Glomerular visceral epithelial cell (primary cell): Measurements from ENCODE around the gene GLDN.

Source experiments
- DNase-seq: peaks from one replicate; pipeline ENCODE4 v3.0.0-alpha.2; 2016; ENCODE audit errors: extremely low spot score

The GLDN gene

DNA sequence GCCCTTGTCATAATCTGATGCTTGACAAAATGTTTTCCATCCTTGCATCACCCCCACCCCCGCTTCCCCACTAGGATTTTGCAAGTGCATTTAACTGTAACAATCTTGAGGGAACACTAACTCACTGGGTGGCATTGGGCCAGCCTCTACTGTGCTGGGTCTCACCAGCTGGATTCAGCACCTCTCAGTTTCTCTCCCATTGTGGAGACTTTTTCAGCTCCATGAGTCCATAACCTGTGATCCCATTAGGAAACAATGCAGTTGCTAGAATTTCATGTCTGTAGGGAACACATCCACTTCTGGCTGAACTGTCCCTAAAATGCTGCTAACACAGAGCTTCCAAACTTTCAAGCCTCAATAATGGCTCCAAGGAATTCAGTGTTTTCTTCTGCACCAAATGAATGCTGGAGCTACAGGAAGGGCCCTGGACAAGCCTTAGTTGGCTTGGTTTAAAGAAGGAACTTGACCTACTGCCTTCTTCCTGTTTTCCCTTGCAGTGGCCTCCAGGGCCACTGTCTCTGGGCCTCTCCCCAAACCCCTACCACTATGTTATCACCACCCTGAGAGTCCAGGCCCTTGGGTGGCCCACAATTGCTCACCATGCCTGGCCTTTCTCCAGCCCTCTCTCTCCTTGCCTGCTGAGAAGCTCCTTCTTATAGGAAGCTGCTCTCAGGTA, 18.7 kb upstream of the GLDN start:
- no peak for DNase-seq

DNA sequence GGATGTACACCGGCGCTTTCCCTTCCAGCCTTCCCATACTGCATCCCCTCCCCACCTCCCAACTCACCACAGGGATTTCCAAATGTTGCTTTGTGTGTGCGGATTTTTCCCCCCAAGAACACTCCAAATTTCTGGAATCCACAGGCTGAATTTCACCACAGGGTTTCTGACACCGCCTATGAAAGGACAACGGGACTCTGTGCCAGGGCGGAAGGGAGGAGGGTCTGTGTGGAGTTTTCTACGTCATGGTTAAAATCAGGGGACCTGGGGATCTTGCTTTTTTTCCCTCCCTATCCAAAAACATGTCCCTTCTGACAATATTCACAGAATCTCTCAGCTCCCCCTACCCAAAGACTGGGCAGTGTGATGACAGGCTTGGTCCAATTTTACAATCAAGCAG, 17.7 kb upstream of the GLDN start:
- no peak for DNase-seq

DNA sequence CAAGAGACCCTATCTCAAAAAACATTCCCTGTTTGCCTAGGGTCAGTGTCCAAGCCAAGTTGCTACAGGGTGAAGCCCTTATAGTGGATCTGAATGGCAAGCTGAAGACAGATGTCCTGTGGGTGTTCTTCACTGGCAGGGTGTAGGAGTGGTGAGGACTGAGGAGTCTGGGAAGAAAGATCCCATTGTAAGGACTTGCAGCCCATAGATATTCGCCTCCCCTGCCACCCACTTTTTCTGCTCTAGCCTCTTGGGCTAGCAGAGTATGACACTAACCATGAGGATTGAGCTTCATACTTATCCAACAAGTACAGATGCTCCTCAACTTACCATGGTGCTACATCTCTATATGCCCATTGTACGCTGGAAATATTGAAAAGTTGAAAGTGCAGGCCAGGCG, 16.3 kb upstream of the GLDN start:
- DNase-seq = no peak

DNA sequence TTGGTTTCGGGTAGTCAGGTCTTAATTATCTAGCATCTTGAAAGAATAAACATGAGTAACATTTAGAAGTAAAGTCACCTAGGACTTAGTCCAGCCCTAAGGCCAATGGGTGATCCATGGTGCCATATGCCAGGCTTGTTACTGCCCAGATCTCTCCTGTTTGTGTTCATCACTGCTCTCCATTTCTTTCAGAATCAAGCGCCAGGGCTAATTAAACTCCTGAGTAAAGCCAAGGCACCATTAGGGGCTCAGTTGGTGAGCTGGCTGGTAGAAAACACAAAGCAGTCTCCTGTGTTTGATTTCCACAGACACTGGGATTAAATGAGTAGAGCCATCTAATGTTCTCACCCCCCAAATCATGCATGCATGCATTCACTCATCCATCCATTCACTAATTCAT, 14.4 kb upstream of the GLDN start:
- DNase-seq = no peak

DNA sequence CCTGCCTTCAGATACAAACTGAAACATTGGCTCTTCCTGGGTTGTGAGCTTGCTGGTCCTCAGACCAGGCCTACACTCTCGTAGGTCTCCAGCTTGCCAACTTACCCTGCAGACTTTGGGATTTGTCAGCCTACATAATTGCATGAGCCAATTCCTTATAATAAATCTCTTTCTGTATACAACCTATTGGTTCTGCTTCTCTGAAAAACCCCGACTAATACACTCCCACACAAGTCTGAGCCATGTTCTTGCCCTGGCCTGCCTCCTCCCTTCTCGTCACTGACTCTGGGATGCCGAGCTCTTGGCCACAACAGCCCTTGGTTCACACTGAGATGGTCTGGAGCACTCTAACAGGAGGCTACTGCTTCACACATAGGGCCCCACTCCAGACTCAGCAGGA, 12.5 kb upstream of the GLDN start:
- no peak for DNase-seq

DNA sequence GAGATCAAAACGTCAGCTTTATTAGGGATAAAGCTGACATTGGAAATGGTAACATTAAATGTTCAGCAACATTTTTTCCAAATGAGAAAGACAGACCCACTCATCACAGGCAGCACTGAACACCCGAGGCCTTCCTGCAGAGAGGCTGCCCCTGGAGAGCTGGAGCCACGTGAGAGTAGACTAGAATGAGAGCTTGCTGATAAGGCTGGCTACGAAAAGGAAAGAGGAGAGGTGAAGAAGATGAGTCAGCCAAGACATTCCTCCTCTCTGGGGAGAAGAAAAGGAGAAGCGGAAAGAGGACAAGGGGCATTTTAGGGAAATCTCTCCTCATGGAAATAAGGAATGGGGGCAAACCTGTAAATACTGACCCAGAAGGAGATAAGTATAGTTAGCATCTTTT, 10.3 kb upstream of the GLDN start:
- no peak for DNase-seq

DNA sequence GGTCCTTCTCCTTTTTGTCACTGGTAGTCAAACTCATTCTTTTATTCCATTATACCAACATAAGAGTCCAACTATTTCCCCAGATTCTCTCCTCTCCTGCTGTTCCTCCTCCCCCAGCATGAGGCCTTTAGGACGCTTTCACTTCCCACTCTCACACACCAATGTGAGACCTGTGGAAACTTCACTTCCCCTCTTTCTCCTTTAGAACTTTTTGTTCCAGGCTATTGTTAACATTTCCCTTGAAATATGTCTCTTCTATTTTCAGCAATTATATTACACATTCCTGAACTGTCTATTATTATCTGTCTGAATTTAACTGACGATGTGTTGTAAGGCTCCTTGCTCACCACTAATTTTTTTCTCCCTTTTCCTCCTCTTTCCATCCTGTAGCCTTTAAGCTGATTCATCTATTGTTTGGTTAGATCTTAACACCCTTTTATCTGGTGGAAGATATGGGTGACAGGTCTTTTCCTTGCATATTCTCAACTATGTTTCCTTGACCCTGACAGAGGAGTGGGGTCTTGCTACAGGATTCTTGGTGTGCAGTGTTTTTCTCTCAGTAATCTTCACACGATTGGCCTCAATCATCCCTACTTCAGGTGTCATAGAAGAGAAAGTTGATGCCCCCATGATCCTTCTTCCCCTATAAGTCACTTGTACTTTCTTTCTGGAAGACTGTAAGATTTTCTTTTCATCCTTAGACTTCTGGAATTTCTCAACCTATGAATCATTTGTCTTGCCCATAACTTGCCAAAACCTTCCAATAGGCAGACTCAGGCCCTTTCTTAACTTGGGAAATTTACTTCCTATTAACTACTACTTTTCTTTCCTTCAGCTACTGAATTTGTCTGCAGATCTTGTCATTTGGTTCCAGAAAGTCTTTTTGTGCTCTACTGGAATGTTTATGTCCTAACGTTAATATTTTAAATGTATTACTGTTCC, 9.0 kb upstream of the GLDN start:
- DNase-seq = no peak

DNA sequence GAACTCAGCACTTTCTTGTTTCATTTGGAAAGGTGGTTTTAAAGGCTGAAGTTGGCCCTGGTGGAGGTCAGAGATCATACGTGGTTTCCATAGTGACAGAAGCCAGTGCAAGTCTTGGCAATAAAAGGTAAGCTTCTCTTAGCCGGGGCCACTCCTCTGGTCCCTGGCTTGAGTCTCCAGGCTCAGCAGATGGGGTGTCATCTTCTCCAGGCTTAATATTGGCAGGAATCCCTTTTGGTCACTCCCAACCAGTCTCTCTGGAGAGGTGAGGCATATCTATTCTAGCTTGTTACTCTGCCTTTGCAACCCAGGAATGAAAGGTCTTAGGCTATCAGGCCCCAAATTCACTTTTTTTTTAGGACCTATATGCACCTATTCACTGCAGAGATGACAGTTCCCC, 7.9 kb upstream of the GLDN start:
- no peak for DNase-seq

DNA sequence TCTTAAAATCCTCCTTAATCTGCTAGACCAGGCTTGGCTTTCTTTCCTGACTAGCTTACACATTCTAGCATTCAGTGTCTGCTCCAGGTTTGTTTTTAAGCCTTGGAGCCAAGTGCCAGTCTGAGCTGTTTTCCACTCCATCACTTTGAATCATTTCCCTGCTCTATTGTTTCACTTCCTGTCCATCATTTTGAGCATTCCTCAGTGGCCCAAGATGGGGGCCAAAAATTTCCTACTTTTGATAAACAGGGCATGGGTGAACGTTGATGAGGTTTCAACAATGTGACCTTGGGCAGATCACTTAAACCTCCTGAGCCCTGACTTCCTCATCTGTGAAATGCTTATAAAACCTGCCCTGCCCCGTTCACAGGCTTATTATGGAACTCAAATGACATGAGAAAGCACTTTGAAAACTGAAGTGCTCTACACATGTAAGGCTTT, 7.4 kb upstream of the GLDN start:
- no peak for DNase-seq

DNA sequence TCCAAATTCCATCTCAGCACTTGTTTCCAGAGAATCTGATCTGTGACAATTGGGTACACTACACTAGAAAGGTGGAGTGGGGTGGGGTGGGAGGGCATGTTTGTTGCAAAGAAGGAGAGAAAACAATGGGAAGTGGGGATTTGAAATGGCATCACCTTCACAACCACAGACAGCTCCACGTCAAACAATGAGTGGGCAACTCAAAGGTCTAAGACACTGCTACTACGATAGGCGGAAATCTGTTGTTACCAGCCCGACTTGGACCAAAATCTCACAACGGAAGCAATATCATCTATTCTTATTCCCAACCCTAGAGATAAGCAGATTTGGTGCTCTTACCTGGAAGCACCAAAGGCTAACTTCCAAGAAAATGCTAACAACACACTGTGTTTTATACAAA, 6.4 kb upstream of the GLDN start:
- no peak for DNase-seq

DNA sequence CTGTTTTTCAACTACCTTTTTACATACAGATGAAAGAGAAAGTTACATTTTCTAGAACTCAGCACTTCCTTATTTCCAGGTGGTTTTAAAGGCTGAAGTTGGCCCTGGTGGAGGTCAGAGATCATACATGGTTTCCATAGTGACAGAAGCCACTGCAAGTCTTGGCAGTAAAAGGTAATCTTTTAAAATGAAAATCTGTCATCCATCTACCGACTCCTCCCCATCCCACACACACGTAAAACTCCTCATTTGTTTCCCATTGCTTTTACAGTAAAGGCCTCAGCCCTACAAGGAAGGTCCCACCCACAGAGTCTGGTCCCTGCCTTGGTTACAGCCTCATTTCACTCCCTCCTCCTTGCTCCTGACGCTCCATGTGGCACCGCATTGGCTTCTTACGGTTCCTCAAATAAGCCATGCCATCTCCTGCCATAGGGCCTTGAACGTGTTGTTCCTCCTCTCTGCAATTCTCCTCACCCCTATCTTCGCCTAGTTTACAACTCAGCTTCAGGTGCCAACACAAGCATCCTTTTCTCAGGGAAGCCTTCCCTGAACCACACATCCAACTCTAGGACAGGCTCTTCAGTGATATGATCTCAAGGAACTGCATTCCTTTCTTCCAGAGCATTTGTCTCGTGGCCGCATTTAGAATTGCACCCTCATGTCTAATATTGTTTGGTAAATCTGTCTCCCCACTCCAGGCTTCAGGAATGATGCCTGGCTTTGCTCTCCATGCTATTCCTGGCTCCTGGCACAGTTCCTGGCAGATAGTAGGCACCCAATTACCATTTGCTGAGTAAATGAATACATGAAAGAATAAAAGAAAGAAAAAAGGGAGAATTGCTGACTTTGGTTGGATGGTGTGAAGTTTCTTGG, 5.7 kb upstream of the GLDN start:
- no peak for DNase-seq

DNA sequence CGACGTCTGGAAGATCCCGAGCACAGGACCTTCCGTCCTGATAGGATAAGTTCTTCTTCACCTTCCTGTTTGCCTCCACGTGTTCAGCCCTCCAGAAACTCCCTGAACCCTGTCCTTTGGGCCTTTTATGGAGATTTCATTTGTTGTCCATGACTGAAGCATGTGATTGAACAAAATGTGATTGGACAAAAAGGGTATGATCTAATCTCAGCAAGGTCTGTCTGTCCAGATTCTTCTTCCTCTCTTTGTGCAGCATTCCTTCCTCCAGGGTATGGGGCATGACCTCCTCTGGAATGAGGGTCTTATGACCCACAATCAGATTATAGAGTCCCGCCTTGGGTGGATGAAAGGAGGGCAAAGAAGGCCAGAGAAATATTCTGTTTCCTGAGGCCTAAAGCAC, 3.0 kb upstream of the GLDN start, which contains the start of gene CYP19A1:
Gene CYP19A1 (minus strand): TSS at position 101 of the 400 bp plus-strand sequence. CDS start 95,684 bp downstream, outside the sequence.
- DNase-seq = no peak

DNA sequence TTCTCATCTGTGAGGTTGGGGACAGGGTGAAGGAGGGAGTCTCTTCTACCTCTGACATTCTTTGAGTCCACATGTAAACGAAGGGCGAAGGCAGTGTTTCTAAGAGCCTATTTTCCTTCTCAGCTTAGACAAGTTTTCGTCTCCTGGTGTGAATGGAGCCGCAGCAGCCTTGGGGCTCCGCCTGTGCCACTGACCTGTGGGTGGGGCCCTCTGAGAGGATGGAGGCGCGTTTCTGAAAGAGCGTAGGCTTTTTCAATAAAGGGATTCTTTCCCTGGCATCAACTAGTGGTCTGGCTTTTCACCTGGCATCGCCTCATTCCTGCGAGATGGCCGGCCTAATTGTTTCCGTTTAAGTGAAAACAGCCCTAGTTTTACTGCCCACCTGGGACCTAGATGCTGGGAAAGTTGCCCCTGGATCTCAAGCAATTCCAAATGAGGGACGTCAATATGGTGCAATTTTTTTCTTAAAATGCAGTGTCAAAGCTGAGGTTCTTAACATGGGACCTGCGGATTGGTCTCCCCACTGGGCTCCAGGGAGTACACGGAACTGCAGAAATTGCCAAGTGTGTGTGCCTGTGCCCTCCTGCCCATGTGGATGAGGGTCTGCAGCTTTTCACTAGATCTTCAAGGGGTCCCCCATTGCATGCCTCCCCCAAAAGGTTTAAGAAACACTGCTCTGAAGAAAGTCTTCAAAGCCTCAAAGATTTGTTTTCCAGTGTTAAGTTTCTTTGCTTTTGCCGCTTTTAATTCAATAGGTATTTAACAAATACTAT, 958 bp downstream of the GLDN start:
- no peak for DNase-seq

DNA sequence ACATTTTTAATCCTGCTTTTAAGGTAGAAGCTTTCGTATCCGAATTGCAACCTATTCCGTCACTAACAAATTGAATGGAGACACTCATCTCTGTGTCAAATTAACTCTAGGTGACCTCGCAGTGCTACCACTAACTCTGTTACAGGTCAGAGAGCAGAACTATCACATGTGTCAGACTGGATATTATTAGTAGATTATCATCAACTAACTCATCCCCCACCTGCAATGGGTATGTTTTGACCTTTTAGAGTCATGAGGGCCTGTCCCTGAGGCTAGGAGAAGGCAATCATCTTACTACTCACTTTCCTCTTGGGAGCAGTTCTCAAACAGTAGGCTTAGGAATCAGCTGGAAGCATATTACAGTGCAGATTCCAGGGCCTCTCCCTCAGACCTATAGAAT, 2.0 kb downstream of the GLDN start:
- no peak for DNase-seq

DNA sequence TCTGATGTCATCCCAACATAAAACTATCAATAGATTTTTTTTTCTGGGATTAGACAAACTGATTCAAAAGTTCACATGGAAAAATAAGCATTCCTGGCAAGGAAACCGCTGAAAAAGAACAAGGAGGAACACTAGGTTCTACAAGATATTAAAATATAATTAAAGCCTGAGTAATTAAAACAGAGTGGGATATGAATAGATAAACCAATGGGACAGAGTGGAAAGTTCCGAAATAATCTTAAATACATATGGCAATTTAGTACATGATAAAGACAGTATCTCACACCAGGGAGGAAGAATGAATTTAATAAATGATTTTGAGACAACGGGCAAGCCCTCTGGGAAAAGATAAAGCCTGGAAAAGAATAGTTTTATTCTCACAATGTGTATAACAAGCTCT, 4.7 kb downstream of the GLDN start:
- DNase-seq = no peak

DNA sequence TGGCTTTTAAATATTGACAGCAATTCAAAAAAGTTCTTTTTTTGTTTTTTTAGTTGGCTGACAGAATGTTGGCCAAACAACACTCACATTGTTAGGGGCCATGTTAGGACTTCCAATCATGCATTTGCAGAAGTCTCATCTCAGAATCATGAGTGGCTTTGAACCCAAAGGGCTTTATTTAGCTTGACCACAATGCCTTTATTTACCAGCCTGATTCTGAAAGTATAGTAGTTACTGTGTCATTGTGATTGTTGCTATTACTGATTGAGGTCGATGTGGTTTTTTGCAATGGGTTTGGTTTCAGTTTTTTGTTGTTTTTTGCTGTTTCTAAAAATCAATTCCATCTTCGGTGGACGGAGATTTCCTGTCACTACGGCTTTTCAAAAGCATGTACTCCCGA, 7.2 kb downstream of the GLDN start:
- no peak for DNase-seq

DNA sequence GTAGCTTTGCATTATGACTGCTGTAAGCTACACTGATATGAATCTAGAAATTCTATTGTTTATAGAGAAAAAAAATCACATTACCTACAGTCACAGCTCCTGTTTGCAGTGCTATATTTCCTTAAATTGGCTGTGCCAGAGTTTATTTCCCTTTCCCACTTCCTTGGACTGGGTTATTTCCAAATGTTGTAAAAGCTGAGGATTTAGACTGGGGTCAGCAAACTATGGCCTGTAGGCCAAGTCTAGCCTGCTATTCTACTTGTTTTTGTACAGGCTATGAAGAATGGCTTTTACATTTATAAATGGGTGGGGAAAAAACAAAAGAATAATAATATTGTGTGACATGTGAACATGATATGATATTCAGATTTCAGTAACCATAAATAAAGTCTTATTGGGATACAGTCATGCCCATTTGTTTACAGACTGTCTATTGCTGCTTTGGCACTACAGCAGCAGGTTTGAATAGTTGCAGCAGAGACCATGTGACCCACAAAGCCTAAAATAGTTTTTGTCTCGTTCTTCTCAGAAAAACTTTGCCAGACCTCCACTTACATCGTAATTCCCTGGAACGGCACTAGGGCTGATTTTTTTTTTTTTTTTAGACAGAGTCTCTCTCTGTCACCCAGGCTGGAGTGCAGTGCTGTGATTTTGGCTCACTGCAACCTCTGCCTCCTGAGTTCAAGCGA, 7.8 kb downstream of the GLDN start:
- DNase-seq = no peak

DNA sequence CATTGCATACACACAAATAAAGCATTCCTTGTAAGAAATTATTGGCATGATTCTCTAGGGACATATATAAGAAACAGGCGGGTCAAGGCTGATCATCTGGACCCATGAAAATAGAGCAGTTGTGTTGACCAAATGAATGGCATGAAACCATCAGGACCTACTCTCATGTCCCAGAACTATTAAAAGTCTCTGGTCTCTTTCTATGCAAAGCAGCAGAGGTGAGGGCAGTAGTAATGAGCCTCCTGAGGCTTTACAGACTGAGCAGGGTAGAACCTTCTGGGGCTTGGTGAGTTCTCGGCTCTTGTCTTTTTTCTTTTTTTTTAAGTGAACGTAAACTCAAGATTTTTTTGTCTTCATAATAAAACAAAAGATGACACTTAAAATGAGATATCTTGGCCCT, 9.3 kb downstream of the GLDN start:
- DNase-seq = no peak

DNA sequence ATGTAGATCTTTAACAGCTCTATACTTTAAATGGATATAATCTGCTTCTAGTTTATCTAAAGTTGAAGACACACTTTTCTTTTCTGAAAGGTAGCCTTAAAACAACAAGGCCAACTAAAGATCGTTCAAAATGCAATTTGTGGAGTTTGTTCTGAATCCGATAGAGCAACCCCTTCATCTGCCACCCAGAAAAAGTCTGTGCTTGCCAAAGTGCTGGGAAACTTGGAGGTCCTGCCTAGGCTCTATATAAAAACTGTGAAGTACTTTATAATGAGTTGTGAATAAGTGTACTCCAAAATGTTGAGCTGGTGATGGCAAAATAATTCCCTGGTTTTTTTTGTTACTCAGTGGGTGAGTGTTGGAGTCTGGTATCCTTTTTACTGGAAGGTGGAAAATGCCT, 12.5 kb downstream of the GLDN start:
- no peak for DNase-seq

DNA sequence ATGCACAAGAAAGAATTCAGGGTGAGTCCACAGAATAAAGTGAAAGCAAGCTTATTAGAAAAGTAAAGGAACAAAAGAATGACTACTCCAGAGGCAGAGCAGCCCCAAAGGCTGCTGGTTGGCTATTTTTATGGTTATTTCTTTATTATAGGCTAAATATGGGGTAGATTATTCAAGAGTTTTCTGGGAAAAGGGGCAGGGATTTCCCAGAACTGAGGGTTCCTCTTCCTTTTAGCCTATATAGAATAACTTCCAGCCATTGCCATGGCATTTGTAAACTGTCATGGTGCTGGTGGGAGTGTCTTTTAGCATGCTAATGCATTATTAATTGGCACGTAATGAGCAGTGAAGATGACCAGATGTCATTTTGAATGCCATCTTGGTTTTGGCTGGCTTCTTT, 13.6 kb downstream of the GLDN start:
- no peak for DNase-seq

DNA sequence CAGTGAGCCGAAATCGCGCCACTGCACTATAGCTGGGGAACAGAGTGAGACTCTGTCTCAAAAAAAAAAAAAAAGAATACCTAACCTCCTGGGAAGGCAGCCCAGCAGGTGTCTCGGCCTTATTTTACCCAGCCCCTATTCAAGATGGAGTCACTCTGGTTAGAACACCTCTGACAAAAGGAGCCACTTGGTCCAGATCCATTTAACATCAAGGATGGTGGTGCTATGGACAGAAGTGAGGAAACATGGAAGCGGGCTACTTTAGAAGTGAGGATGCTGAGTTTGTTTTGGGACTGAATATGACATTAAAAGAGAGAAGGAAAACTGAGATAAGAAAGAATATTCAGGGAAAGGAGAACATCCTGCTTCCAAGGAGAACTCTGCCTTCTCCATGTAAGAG, 14.7 kb downstream of the GLDN start:
- no peak for DNase-seq
